Kidney epithelial cell (primary cell): Measurements from ENCODE around the gene CDH12. TPM values are rescaled to one million over a fixed set of nuclear protein-coding genes. Genes with fewer than 3 reads are reported as not detected.

Experiments used
- DNase-seq: peaks from one replicate; pipeline ENCODE4 v3.0.0-alpha.2; 2010; ENCODE audit warnings: low read depth
- H3K27me3 ChIP-seq: 2 replicates; pipeline ENCODE4 v1.6.0; 2011; ENCODE audit warnings: low read length; ENCODE audit not compliant: control insufficient read depth, insufficient read depth
- H3K36me3 ChIP-seq: 2 replicates; pipeline ENCODE4 v1.5.1; 2011; ENCODE audit warnings: low read length; ENCODE audit not compliant: control insufficient read depth, insufficient read depth
- H3K4me3 ChIP-seq: 2 replicates; pipeline ENCODE4 v1.5.1; 2011; ENCODE audit warnings: low read depth, mild to moderate bottlenecking, control low read depth, low read length
- total RNA-seq: library from RNA; depleted of rRNA; stranded (reverse); fragments of >200 nt; gene quantifications from 2 replicates; pipeline ENCODE4 v1.2.3, GENCODE V29; 2015
- TF ChIP-seq, protein P1 (sequence below): IDR thresholded peaks from 2 replicates; pipeline ENCODE4 v1.5.1; 2011; ENCODE audit warnings: mild to moderate bottlenecking, moderate library complexity, low read length, control low read depth, inconsistent platforms; ENCODE audit not compliant: insufficient read depth, poor library complexity, severe bottlenecking

CDH12 gene
- total RNA-seq, 1 donor from 2014 or later = not detected

DNA sequence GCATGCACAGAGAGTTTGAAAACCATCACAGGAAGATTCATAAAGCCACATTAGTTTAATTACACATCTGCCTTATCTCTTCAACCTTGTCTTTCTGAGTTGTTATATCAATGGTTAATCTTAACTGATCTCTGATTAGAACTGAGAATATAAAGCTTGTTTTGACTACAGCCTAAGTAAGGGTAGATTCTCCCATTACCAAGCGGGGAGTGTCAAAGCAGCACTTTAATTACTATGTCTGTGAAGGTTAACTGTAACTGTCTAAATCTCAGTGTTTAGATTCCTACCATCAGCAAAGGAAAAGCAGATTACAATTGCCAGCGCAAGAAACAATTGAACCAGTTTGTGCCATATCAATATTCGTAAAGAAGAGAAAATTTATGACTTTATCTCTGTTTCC, 348.7 kb downstream of the CDH12 start:
- H3K27me3 ChIP-seq = no peaks in the 10 kb centered on the region
- no peak for DNase-seq
- no peaks in the 10 kb centered on the region for H3K36me3 ChIP-seq
- no peak overlapping the region for H3K4me3 ChIP-seq
- TF ChIP-seq, protein P1, sequence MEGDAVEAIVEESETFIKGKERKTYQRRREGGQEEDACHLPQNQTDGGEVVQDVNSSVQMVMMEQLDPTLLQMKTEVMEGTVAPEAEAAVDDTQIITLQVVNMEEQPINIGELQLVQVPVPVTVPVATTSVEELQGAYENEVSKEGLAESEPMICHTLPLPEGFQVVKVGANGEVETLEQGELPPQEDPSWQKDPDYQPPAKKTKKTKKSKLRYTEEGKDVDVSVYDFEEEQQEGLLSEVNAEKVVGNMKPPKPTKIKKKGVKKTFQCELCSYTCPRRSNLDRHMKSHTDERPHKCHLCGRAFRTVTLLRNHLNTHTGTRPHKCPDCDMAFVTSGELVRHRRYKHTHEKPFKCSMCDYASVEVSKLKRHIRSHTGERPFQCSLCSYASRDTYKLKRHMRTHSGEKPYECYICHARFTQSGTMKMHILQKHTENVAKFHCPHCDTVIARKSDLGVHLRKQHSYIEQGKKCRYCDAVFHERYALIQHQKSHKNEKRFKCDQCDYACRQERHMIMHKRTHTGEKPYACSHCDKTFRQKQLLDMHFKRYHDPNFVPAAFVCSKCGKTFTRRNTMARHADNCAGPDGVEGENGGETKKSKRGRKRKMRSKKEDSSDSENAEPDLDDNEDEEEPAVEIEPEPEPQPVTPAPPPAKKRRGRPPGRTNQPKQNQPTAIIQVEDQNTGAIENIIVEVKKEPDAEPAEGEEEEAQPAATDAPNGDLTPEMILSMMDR = no peak

DNA sequence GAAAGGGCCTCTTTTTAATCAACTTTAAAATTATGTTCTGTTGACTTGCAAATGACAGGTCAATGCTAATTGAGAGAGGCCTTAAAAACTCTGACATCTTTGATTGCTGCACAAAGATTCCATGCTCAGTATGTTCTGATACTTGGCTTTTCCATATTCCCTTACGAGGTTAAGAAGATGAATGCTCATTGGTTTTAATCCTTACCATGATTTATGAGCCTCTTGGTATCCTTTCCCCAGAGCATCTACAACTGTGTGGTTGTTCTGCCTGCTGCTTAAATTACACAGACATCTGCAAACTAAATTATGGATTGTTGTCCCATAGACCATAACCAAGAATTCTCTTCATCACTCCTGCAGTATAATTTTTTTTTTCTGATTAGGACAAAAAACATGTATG, 352.6 kb downstream of the CDH12 start:
- H3K27me3 ChIP-seq = no peaks in the 10 kb centered on the region
- TF ChIP-seq, protein P1 = no peak
- H3K36me3 ChIP-seq = no peaks in the 10 kb centered on the region
- no peak overlapping the region for H3K4me3 ChIP-seq
- no peak for DNase-seq

DNA sequence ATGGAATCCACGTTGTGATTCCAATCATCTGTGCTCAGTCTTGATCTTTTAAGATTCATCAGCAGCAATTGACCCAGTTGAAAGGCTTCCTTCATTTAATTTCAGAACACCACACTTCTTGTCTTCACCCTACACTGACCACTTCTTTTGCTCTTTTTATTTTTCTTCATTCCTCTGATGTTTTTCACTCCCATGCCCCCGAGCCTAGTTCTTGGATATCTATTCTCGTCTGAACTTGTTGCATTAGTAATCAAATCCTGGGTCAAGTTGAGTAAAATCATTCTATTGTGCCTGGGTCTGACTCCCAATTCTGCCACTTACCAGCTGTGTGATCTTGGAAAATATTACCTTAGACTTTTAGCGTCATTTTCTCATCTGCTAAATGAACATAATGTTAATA, 356.5 kb downstream of the CDH12 start:
- DNase-seq = no peak
- H3K36me3 ChIP-seq = no peaks in the 10 kb centered on the region
- no peaks in the 10 kb centered on the region for H3K27me3 ChIP-seq
- H3K4me3 ChIP-seq = no peak overlapping the region
- TF ChIP-seq, protein P1 = no peak

DNA sequence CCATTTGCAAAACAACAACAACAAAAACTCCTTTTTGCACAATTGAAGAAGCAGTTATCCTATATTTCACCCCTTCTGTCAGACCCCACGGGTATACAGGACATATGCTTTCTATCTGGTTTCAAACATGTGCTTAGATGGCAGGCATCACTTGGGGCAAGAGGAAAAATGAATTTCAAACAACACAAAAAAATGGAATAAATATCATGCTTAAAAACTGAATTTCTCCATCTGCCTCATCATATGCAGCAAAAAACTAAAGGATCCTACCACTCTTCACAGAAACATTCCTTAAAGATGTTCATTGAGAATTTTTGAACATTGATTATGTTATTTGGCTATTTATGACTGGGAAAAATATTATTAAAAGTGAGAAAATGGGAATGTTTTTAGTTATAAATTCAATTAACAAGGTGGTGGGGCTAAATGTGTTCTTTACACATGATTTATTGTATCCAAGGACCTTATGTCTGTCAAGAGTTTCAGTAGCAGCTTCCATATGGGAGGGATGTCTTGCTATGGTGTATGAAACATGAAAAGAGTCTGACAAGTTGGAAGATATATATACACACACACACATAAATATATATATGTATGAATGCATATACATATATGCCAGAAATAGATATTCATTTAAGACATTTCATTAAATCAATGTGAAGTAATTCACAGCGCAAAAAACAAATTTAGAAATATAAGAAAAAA, 358.0 kb downstream of the CDH12 start:
- Histone ChIP-seq H3K27me3 (no peaks in the 10 kb centered on the region), H3K4me3 (no peak overlapping the region), H3K36me3 (no peaks in the 10 kb centered on the region)
- no peak for DNase-seq
- TF ChIP-seq, protein P1 = no peak

DNA sequence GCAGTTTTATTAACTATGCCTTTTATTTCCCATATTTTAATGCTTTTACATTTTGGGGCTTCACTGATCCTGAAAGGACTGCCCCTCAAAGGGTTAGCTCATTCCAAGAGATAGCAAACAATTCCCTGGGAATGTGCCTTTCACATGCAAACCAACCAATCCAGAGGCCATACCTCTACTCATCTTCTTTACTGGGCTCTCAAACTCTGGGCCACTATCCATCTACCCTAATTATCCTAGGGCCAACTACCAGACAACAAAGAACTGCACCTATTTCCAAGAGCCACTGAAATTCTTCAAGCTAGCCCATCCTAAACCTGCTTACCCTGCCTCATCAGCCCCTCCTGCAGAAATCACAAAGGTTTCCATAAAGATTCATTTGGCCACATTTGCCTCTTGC, 364.7 kb downstream of the CDH12 start:
- Histone ChIP-seq H3K36me3 (no peaks in the 10 kb centered on the region), H3K4me3 (no peak overlapping the region), H3K27me3 (no peaks in the 10 kb centered on the region)
- TF ChIP-seq, protein P1 = no peak
- DNase-seq = no peak

DNA sequence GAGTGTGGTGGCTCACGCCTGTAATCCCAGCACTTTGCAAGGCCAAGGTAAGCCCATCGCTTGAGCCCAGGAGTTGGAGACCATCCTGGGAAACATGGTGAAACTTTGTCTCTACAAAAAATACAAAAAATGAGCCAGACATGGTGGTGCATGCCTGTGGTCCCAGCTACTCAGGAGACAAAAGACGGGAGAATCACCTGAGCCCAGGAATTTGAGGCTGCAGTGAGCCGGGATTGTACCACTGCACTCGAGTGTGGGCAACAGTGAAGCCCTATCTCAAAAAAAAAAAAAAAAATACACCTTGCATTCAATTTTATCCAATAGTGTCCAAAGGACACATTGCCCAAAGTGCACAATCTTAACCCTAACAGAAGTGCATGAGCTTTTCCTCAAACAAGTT, 372.8 kb downstream of the CDH12 start:
- TF ChIP-seq, protein P1 = no peak
- no peaks in the 10 kb centered on the region for H3K27me3 ChIP-seq
- H3K4me3 ChIP-seq = no peak overlapping the region
- no peaks in the 10 kb centered on the region for H3K36me3 ChIP-seq
- DNase-seq = no peak
